Measurements from ENCODE around the gene FUOM. TPM values are rescaled to one million over a fixed set of nuclear protein-coding genes. Genes with fewer than 3 reads are reported as not detected.
"Not testable (repeated sequence)": the region's sequence is repeated elsewhere in the genome, so short reads cannot be mapped to it uniquely, and the experiment has no call there.

FUOM gene
- total RNA-seq, 2 experiments from 2014 or later, result 30.4 to 46.0 TPM

- ChIA-PET CTCF (ENCODE audit: unreplicated experiment) (no interaction called here), POLR2A (interaction anchor here (0.8 to 1.2 kb wide), 3 partner anchors 9 to 13 kb away, joined by 3 to 4 read pairs (median 3); no protein-coding TSS in a partner anchor)
- Histone ChIP-seq H3K4me2 (ENCODE audit: low read length) (no peak overlapping the region), H3K4me1 (ENCODE audit: insufficient read depth, low read length, poor library complexity, severe bottlenecking) (peaks cover 32% of the 10 kb centered on the region), H4K20me1 (ENCODE audit: insufficient read depth, low read length) (no peaks in the 10 kb centered on the region), H3K4me3 (ENCODE audit: low read depth, low read length, poor library complexity, severe bottlenecking) (no peak overlapping the region), H3K36me3 (ENCODE audit: insufficient read depth, low read length) (no peaks in the 10 kb centered on the region), H3K79me2 (ENCODE audit: insufficient read depth, low read depth, low read length) (no peaks in the 10 kb centered on the region), H2AFZ (ENCODE audit: low read length) (no peak overlapping the region), H3K27ac (ENCODE audit: low read depth, low read length, poor library complexity, severe bottlenecking) (no peak overlapping the region), H3K9me3 (ENCODE audit: low read length) (no peaks in the 10 kb centered on the region), H3K9me2 (ENCODE audit: insufficient read depth, low read length) (no peaks in the 10 kb centered on the region)
- no peak for TF ChIP-seq EZH2phosphoT487 (IDR thresholded peaks at IDR 0.05; ENCODE audit: borderline replicate concordance, low read depth, low read length)
- TF ChIP-seq CTCF (conservative IDR thresholded peaks at IDR 0.05; ENCODE audit: low read length), result no peak
- BruUV-seq (replicated peaks), result no TSS peak
- intact Hi-C loops (cut with micrococcal nuclease; ENCODE audit: unreplicated experiment), result no loop called here
- DNase-seq (ENCODE audit: low spot score), result no peak
Observed at GRCh38 chr10:133377025-133377817, 19.4 kb upstream of the FUOM start.

- H3K9me2 ChIP-seq (ENCODE audit: insufficient read depth, low read length); H4K20me1 ChIP-seq (ENCODE audit: insufficient read depth, low read length); DNase-seq (ENCODE audit: low spot score); H3K4me2 ChIP-seq (ENCODE audit: low read length); H3K79me2 ChIP-seq (ENCODE audit: insufficient read depth, low read depth, low read length); H2AFZ ChIP-seq (ENCODE audit: low read length); H3K27ac ChIP-seq (ENCODE audit: low read depth, low read length, poor library complexity, severe bottlenecking); H3K9me3 ChIP-seq (ENCODE audit: low read length); H3K36me3 ChIP-seq (ENCODE audit: insufficient read depth, low read length); CTCF ChIA-PET (ENCODE audit: unreplicated experiment); intact Hi-C loops (cut with micrococcal nuclease; ENCODE audit: unreplicated experiment); BruUV-seq (replicated peaks); H3K4me3 ChIP-seq (ENCODE audit: low read depth, low read length, poor library complexity, severe bottlenecking): not testable (repeated sequence)
- H3K4me1 ChIP-seq (ENCODE audit: insufficient read depth, low read length, poor library complexity, severe bottlenecking), result peaks cover 37% of the 10 kb centered on the region
- POLR2A ChIA-PET, result interaction anchor here (1.0 kb wide), 1 partner anchor 11 kb away, joined by 4 read pairs; no protein-coding TSS in a partner anchor
Observed at GRCh38 chr10:133376183-133376582, 18.4 kb upstream of the FUOM start.

- H3K27ac ChIP-seq (ENCODE audit: low read depth, low read length, poor library complexity, severe bottlenecking), result no peak overlapping the region
- no peaks in the 10 kb centered on the region for H3K9me2 ChIP-seq (ENCODE audit: insufficient read depth, low read length)
- H2AFZ ChIP-seq (ENCODE audit: low read length), result no peak overlapping the region
- H3K9me3 ChIP-seq (ENCODE audit: low read length), result no peaks in the 10 kb centered on the region
- intact Hi-C loops (cut with micrococcal nuclease; ENCODE audit: unreplicated experiment), result no loop called here
- no peaks in the 10 kb centered on the region for H4K20me1 ChIP-seq (ENCODE audit: insufficient read depth, low read length)
- no peak for DNase-seq (ENCODE audit: low spot score)
- POLR2A ChIA-PET, result interaction anchor here (1.0 kb wide), 1 partner anchor 12 kb away, joined by 4 read pairs; no protein-coding TSS in a partner anchor
- H3K4me1 ChIP-seq (ENCODE audit: insufficient read depth, low read length, poor library complexity, severe bottlenecking), result peaks cover 37% of the 10 kb centered on the region
- H3K79me2 ChIP-seq (ENCODE audit: insufficient read depth, low read depth, low read length), result no peaks in the 10 kb centered on the region
- no peak overlapping the region for H3K4me3 ChIP-seq (ENCODE audit: low read depth, low read length, poor library complexity, severe bottlenecking)
- no peak overlapping the region for H3K4me2 ChIP-seq (ENCODE audit: low read length)
- H3K36me3 ChIP-seq (ENCODE audit: insufficient read depth, low read length), result no peaks in the 10 kb centered on the region
- TF ChIP-seq CTCF (conservative IDR thresholded peaks at IDR 0.05; ENCODE audit: low read length) (no peak), EZH2phosphoT487 (IDR thresholded peaks at IDR 0.05; ENCODE audit: borderline replicate concordance, low read depth, low read length) (no peak)
- no TSS peak for BruUV-seq (replicated peaks)
- CTCF ChIA-PET (ENCODE audit: unreplicated experiment), result no interaction called here
Observed at GRCh38 chr10:133375357-133376115, 17.7 kb upstream of the FUOM start.

Measured in OCI-LY7 (cell line).